ENCODE data around the gene NUDT2.
"Not testable (repeated sequence)": the region's sequence is repeated elsewhere in the genome, so short reads cannot be mapped to it uniquely, and the experiment has no call there.

Gene NUDT2

DNA sequence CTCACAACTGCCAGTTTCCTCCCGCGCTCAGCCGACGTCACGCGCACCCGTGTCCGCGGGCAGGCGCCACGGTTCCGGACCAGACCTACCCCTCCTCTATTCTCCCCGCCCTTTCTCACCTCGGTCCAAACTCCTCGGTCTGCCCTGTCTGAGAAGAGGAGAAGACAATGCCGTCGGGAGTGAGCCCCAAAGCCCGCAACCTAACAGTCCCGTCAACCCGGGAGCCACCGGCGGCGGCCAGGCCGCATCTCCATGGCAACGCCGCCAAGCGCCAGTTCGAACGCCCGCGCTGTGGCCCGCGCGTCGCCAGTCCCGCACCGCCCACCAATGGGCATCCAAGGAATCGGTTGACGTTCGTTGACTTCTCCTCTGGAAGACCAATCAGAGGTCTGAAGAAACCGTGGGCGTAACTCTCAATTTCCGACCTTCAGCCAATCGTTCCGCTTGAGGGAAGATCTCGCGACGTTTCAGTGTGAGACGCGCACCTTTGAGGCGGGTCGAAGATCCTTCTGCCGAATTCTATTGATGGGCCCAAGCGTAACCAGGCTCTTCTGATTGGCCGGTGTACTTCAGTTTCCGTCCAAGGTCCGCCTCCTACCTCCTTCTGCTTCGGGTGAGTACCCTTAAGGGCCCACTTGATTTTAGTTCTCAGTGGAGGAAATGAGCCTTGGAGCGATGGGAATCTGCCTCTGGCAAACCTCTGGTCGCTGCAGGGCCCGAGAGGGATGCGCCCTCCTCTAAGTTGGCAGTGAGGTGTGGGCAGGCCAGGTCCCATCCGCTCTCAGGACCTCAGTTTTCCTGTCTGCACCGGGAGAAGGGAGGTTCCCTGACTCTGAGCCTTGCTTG, at the start of gene NUDT2, which contains the start of gene KIF24:
NUDT2 (plus strand) TSS at position 583 of the 846 bp plus-strand sequence. CDS start 9,471 bp downstream, outside the sequence.
KIF24 (minus strand) TSS at position 282 of the 846 bp plus-strand sequence. CDS start 17,922 bp downstream, outside the sequence.
- in situ Hi-C loops (cut with MboI; ENCODE audit: low sequenced_read_pairs), result no loop called here

DNA sequence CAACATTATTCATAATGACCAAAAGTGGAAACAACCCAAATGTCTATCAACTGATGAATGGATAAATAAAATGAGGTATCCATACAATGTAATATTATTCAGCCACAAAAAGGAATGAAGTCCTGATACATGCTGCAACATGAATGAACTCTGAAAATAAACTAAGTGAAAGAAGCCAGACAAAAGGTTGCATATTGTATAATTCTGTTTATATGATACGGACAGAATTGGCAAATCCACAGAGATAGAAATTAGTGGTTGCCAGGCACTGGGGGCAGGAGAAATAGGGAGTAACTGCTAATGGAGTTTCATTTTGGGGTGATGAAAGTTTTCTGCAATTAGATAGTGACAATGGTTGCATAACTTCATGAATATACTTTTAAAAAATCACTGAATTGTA, 47.3 kb upstream of the NUDT2 start:
- in situ Hi-C loops (cut with MboI; ENCODE audit: low sequenced_read_pairs), result no loop called here

DNA sequence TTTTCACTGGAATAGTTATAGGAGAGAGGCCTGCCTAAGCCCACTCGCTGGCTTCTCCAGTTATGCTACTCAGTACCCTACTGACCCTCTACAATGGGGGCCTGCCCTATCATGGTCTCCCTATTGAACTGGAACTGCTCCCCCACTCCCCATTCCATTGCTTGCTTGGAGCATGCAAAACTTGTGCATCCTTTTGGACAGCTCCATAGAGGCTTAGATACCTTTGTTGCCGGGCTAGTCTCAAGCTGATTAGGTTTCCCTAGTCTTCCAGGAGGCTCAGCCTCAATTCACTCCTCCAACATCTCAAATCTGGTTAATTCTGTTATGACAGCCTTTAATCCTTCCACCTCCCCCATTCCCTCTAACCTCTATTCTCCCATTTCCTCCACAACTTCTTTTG, 40.2 kb upstream of the NUDT2 start:
- in situ Hi-C loops (cut with MboI; ENCODE audit: low sequenced_read_pairs), result no loop called here

DNA sequence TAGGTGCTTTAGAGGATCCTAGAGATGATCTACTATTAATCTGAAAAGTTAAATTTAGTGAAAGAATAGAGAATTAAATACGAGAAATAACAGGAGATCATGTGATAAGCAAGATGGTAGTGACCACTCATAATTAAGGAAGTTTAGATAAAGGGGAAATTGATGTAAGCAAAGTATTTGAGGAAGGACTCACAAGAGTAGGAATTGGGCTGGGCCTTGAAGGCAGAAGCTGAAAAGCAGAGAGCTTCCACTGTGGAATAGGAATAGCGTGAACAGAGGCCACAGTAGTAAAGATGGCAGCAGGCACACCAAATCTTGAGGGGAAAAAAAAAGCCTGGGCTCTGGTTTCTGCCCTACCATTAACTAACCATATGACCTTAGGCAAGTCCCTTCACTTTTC, 38.3 kb upstream of the NUDT2 start:
- in situ Hi-C loops (cut with MboI; ENCODE audit: low sequenced_read_pairs), result no loop called here

- in situ Hi-C loops (cut with MboI; ENCODE audit: low sequenced_read_pairs), result no loop called here
These were observed 37.9 kb upstream of the NUDT2 start for GRCh38 chr9:34291423-34291822.

DNA sequence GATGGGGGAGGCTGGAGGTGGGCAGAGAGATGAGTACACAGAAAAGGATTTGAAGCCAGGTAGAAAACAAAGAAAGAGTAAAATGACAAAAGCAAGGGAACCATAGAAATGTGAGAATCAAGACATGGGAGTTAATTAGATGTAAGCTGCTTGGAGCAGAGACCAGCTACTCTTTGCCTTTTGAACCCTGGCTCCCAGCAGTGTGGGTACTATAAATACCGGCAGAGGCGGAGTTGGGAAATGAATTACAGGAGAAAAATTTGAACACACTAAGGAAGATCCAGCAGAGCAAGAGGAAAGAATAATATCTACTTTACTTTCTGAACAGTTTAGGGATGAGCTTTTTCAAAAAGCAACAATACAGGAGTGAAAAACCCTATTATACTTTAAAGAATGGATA, 36.8 kb upstream of the NUDT2 start:
- in situ Hi-C loops (cut with MboI; ENCODE audit: low sequenced_read_pairs), result no loop called here

DNA sequence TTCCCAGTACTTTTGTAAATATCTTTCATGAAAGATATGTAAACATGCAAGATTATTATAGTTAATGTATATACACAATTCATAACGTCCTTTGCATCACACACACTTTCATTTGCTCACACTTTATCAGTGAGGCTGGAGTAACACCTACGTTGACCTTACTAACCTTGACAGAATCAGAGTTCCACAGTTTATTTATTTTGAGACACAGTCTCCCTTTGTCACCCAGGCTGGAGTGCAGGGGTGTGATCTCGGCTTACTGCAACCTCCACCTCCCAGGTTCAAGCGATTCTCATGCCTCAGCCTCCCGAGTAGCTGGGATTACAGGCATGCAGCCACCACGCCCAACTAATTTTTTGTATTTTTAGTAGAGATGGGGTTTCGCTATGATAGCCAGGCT, 28.3 kb upstream of the NUDT2 start:
- in situ Hi-C loops (cut with MboI; ENCODE audit: low sequenced_read_pairs), result not testable (repeated sequence)

- in situ Hi-C loops (cut with MboI; ENCODE audit: low sequenced_read_pairs), result not testable (repeated sequence)
These were observed 21.1 kb upstream of the NUDT2 start for GRCh38 chr9:34308316-34308715.

GRCh38 chr9:34310215-34310614, 19.2 kb upstream of the NUDT2 start:
- in situ Hi-C loops (cut with MboI; ENCODE audit: low sequenced_read_pairs), result no loop called here

- in situ Hi-C loops (cut with MboI; ENCODE audit: low sequenced_read_pairs), result no loop called here
These were observed 17.7 kb upstream of the NUDT2 start for GRCh38 chr9:34311499-34312185.

GRCh38 chr9:34317436-34317835, 11.9 kb upstream of the NUDT2 start:
- in situ Hi-C loops (cut with MboI; ENCODE audit: low sequenced_read_pairs), result no loop called here

DNA sequence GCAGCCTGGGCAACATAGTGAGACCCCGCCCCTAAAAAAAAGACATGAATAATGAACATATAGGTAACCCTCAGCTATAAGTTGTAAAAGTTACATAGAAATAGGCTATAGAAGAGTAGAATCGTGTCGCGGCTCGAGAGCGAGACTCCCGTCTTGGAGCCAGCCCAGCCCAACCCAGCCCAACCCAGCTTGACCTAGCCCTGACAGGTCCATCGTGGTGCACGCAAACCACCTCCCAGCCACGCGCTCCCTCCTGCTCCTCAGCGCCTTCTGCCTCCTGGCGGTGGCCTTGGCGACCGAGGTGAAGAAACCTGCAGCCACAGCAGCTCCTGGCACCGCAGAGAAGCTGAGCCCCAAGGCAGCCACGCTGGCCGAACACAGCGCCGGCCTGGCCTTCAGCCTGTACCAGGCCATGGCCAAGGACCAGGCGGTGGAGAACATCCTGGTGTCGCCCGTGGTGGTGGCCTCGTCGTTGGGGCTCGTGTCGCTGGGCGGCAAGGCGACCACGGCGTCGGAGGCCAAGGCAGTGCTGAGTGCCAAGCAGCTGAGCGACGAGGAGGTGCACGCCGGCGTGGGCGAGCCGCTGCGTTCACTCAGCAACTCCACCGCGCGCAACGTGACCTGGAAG, 11.1 kb upstream of the NUDT2 start:
- in situ Hi-C loops (cut with MboI; ENCODE audit: low sequenced_read_pairs), result no loop called here

DNA sequence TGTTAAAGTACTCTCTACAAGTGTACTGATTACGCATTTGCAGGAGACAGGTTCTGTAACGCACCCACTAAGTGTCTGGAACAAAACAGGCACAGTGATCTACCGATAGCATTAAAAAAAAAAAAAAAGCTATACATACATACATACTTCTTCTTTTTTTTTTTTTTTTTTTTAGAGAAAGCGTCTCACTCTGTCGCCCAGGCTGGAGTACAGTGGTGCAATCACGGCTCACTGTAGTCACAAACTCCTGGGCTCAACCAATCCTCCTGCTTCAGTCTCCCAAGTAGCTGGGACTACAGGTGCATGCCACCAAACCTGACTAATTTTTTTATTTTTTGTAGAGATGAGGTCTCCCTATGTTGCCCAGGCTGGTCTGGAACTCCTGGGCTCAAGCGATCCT, 7.9 kb upstream of the NUDT2 start:
- in situ Hi-C loops (cut with MboI; ENCODE audit: low sequenced_read_pairs), result no loop called here

DNA sequence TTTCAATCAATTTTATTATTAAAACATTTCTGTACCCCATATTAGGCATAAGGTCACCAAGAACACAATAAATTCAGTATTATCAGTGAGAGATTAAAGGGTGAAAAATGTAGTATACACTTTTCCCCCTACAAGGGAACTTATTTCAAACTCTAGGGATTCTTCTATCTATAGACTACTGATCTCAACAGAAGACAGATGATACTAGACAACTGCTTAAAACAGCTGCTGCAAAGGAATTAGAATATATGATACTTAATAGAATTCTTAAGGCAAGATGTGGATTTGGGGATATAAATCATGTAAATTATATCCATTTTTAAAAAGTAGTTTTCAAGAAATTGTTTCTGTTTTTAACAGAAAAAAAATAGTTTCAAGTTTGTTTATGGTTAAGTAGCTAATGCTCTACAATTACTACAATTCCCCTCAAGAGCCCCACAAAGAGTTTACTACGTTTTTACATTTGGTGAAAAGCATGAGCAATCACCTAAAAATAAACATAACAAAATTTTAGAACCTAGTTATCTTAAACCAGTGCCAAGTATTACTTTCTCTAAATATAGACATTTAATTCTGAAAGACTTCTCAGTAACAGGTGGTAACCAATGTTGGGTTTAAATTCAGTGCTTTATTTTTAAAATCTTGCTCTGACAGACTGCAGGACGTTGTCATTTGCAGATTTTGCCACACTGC, 6.3 kb upstream of the NUDT2 start:
- in situ Hi-C loops (cut with MboI; ENCODE audit: low sequenced_read_pairs), result no loop called here

DNA sequence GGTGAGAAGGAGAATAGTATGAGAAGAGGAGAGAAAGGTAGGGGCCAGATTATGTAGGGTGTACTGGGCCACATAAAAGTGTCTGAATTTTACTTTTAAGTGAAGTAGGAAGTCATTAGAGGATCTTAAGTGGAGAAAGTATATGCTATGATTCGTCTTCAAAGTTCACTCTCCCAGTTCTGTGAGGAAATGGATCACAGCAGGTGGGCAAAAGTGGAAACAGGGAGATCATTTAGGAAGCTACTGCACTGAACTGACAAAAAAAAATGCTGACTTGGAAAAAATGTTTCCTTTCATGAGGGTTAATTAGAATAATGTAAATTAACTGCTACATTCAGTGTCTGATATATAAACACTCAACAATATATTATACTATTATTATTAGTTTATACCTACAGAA, 2.7 kb upstream of the NUDT2 start:
- in situ Hi-C loops (cut with MboI; ENCODE audit: low sequenced_read_pairs), result no loop called here

- in situ Hi-C loops (cut with MboI; ENCODE audit: low sequenced_read_pairs), result no loop called here
These were observed 826 bp upstream of the NUDT2 start for GRCh38 chr9:34328500-34328986.

DNA sequence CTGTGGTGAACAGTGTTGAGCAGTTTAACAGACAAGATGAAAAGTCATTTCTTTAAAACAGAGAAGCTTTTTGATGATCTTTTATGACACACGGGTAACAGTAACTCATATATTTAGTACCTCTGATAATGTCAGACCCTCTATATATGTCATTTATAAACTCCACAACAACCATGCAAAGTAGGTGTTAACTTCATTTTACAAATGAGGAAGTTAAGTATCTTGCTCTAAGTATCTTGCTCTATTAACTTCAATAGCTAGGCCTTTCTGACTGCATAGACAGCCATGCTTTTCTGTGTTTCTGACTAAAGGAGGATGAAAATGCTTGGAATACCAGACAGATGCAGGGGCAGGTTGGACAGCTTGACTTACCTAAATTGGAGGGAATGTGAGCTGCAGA, 1.8 kb downstream of the NUDT2 start:
- in situ Hi-C loops (cut with MboI; ENCODE audit: low sequenced_read_pairs), result no loop called here

GRCh38 chr9:34332076-34332964, 3.0 kb downstream of the NUDT2 start:
- in situ Hi-C loops (cut with MboI; ENCODE audit: low sequenced_read_pairs), result no loop called here

GRCh38 chr9:34333836-34334235, 4.5 kb downstream of the NUDT2 start:
- in situ Hi-C loops (cut with MboI; ENCODE audit: low sequenced_read_pairs), result no loop called here

DNA sequence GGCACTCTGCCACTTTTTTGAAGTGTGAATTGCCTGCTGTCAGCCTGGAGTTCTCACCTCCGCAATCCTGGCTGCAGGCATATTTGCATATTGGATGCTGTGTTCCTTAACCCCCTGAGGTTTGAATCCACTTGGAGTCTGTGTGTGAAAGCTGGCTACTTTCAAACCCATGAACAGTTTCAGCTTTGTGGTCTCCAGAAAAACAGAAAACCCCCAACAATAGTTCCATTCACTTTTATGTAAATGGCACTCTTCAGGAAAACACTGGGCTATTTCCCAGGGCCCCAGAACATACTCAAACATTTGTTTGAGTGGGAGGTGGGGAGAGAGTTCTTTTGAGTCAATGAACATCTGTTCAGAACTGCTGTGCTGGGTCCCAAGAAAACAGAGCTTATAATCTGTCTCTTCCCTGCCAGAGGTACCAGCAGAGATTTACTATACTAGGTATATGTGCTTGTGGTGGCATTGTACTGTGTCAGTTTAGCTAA, 5.0 kb downstream of the NUDT2 start:
- in situ Hi-C loops (cut with MboI; ENCODE audit: low sequenced_read_pairs), result no loop called here
